BE2C (cell line): Measurements from ENCODE around the gene HSD17B14.
"Not testable (repeated sequence)": the region's sequence is repeated elsewhere in the genome, so short reads cannot be mapped to it uniquely, and the experiment has no call there.

Experiments
- DNase-seq: peaks from one replicate; pipeline ENCODE4 v3.0.0-alpha.2; 2020
- H3K27me3 ChIP-seq: fragments of 250-450 bp; sonication (Bioruptor Pico); 2 replicates; pipeline ENCODE4 v1.5.1; 2020; ENCODE audit warnings: mild to moderate bottlenecking
- H3K36me3 ChIP-seq: fragments of 250-450 bp; sonication (Bioruptor Pico); 2 replicates; pipeline ENCODE4 v1.5.1; 2020; ENCODE audit warnings: mild to moderate bottlenecking
- H3K4me1 ChIP-seq: fragments of 250-450 bp; sonication (Bioruptor Pico); 2 replicates; pipeline ENCODE4 v1.5.1; 2020
- H3K4me3 ChIP-seq: 2 replicates; pipeline ENCODE4 v1.5.1; 2011; ENCODE audit warnings: low read depth, low read length
- H3K9me3 ChIP-seq: fragments of 250-450 bp; sonication (Bioruptor Pico); 2 replicates; pipeline ENCODE4 v1.5.1; 2020
- CTCF ChIP-seq: IDR thresholded peaks from 2 replicates; pipeline ENCODE4 v1.5.1; 2012; ENCODE audit warnings: mild to moderate bottlenecking, low read depth, low read length

The HSD17B14 gene

GRCh38 chr19:48858984-48859710, 22.9 kb upstream of the HSD17B14 start:
- Histone ChIP-seq H3K27me3 (no peaks in the 10 kb centered on the region), H3K4me1 (no peaks in the 10 kb centered on the region), H3K9me3 (no peaks in the 10 kb centered on the region), H3K4me3 (no peak overlapping the region), H3K36me3 (peaks cover 8% of the 10 kb centered on the region; the same call in 1 of the 2 replicates)
- TF ChIP-seq CTCF: no peak
- no peak for DNase-seq

- TF ChIP-seq CTCF: no peak
- H3K4me1 ChIP-seq: no peaks in the 10 kb centered on the region
These were observed 20.6 kb upstream of the HSD17B14 start for GRCh38 chr19:48856921-48857320.

GRCh38 chr19:48854103-48854502, 17.8 kb upstream of the HSD17B14 start:
- H3K36me3 ChIP-seq: no peaks in the 10 kb centered on the region; the same call in 1 of the 2 replicates
- H3K9me3 ChIP-seq: no peaks in the 10 kb centered on the region
- no peak for TF ChIP-seq CTCF
- H3K4me1 ChIP-seq: no peaks in the 10 kb centered on the region
- no peak overlapping the region for H3K4me3 ChIP-seq
- no peaks in the 10 kb centered on the region for H3K27me3 ChIP-seq
- DNase-seq: no peak

More at GRCh38 chr19:48856921-48857320, 20.6 kb upstream of the HSD17B14 start:
- no peak overlapping the region for H3K4me3 ChIP-seq
- no peak for DNase-seq
- H3K9me3 ChIP-seq: no peaks in the 10 kb centered on the region
- no peaks in the 10 kb centered on the region for H3K27me3 ChIP-seq
- H3K36me3 ChIP-seq: peaks cover 8% of the 10 kb centered on the region

GRCh38 chr19:48853483-48853882, 17.2 kb upstream of the HSD17B14 start:
- DNase-seq: no peak
- no peak for TF ChIP-seq CTCF
- Histone ChIP-seq H3K4me3 (no peak overlapping the region), H3K27me3 (no peaks in the 10 kb centered on the region), H3K9me3 (no peaks in the 10 kb centered on the region), H3K4me1 (no peaks in the 10 kb centered on the region), H3K36me3 (no peaks in the 10 kb centered on the region; the same call in 1 of the 2 replicates)

- H3K27me3 ChIP-seq: no peaks in the 10 kb centered on the region
These were observed 16.0 kb upstream of the HSD17B14 start for GRCh38 chr19:48852292-48852691.

GRCh38 chr19:48846659-48847058, 10.4 kb upstream of the HSD17B14 start:
- H3K4me3 ChIP-seq, H3K4me1 ChIP-seq, H3K36me3 ChIP-seq, DNase-seq, H3K27me3 ChIP-seq, H3K9me3 ChIP-seq: not testable (repeated sequence)

More at GRCh38 chr19:48852292-48852691, 16.0 kb upstream of the HSD17B14 start:
- no peak for TF ChIP-seq CTCF
- Histone ChIP-seq H3K4me3 (no peak overlapping the region), H3K36me3 (no peaks in the 10 kb centered on the region; the same call in 1 of the 2 replicates), H3K9me3 (no peaks in the 10 kb centered on the region), H3K4me1 (no peaks in the 10 kb centered on the region)
- DNase-seq: no peak
